ENCODE results near the gene AUTS2.
"Not testable (repeated sequence)": the region's sequence is repeated elsewhere in the genome, so short reads cannot be mapped to it uniquely, and the experiment has no call there.

Gene AUTS2

GRCh38 chr7:70354409-70355169, 756.3 kb downstream of the AUTS2 start:
- no peak for TF ChIP-seq CTCF (IDR thresholded peaks at IDR 0.05; ENCODE audit: low read depth, low read length)
- H3K4me3 ChIP-seq (replicated peaks in 1 of 2; ENCODE audit: low read depth in 2 of 2, low read length in 2 of 2): no peak overlapping the region
- DNase-seq (ENCODE audit: low read depth in 2 of 2): no peak

GRCh38 chr7:70355198-70356020, 757.1 kb downstream of the AUTS2 start:
- no peak for TF ChIP-seq CTCF (IDR thresholded peaks at IDR 0.05; ENCODE audit: low read depth, low read length)
- no peak for DNase-seq (ENCODE audit: low read depth in 2 of 2)
- no peak overlapping the region for H3K4me3 ChIP-seq (replicated peaks in 1 of 2; ENCODE audit: low read depth in 2 of 2, low read length in 2 of 2)

- TF ChIP-seq CTCF (IDR thresholded peaks at IDR 0.05; ENCODE audit: low read depth, low read length): no peak
- DNase-seq (ENCODE audit: low read depth in 2 of 2): no peak
- H3K4me3 ChIP-seq (replicated peaks in 1 of 2; ENCODE audit: low read depth in 2 of 2, low read length in 2 of 2): no peak overlapping the region
Observed at GRCh38 chr7:70356085-70356786, 758.0 kb downstream of the AUTS2 start.

GRCh38 chr7:70356787-70357328, 758.6 kb downstream of the AUTS2 start:
- no peak for DNase-seq (ENCODE audit: low read depth in 2 of 2)
- TF ChIP-seq CTCF (IDR thresholded peaks at IDR 0.05; ENCODE audit: low read depth, low read length): no peak
- H3K4me3 ChIP-seq (replicated peaks in 1 of 2; ENCODE audit: low read depth in 2 of 2, low read length in 2 of 2): no peak overlapping the region

DNA sequence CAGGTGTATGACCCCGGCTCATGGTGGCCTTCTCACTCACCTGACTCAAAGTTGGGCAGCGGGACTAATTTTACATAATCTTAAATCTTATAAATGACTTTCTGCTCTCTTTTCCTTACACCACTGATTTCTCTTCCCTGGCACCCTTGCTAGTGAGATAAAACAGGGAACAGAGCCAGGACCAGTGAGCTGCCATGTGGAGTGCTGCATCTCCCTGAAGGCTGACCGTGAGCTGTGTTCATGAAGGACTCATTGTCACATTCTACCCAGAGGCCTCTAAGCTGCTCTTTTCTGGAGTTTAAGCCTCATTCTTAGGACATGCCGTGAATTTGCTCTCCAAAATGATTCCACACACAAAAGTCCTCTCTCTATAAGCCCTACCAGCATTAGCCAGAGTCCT, 762.3 kb downstream of the AUTS2 start:
- H3K4me3 ChIP-seq (replicated peaks in 1 of 2; ENCODE audit: low read depth in 2 of 2, low read length in 2 of 2): no peak overlapping the region
- no peak for TF ChIP-seq CTCF (IDR thresholded peaks at IDR 0.05; ENCODE audit: low read depth, low read length)
- no peak for DNase-seq (ENCODE audit: low read depth in 2 of 2)

DNA sequence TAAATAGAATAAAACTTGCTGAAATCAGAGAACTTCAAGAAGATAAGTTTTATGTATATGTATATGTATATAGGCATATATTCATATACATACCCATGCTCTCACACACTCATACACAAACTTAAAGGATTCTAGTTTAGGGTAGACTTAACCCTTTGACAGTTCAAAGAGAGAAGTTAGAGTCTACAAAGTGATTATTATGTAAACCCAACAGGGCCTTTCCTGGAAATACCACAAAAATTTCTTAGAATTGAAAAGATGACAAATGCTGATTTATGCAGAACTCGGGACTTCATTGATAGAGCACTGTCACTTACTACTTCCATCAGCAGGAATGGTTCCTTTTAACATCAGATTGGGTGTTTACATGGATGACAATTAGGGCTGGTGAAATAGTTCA, 763.5 kb downstream of the AUTS2 start:
- DNase-seq (ENCODE audit: low read depth in 2 of 2): no peak
- no peak overlapping the region for H3K4me3 ChIP-seq (replicated peaks in 1 of 2; ENCODE audit: low read depth in 2 of 2, low read length in 2 of 2)
- TF ChIP-seq CTCF (IDR thresholded peaks at IDR 0.05; ENCODE audit: low read depth, low read length): no peak

DNA sequence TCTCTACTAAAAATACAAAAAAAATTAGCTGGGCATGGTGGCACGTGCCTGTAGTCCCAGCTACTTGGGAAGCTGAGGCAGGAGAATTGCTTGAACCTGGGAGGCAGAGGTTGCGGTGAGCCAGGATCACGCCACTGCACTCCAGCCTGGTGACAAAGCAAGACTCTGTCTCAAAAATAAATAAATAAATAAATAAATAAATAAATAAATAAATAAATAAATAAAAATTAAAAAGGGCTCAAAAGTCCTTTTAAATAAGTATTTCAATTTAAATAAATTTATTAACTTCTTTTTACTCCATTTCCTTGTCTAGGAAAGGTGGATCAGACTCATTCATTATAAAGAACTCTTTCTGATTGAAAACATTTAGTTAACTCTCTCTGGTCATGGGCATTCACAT, 766.1 kb downstream of the AUTS2 start:
- H3K4me3 ChIP-seq (replicated peaks in 1 of 2; ENCODE audit: low read depth in 2 of 2, low read length in 2 of 2); DNase-seq (ENCODE audit: low read depth in 2 of 2): not testable (repeated sequence)
